Measurements from ENCODE around the gene TEC. TPM values are rescaled to one million over a fixed set of nuclear protein-coding genes. Genes with fewer than 3 reads are reported as not detected.

Gene TEC
- total and polyA plus RNA-seq, 2 of the 8 experiments (the other 6 are each of a cell fraction or from before 2014, with no cell fraction given): 0.73 to 1.8 TPM

- no peak for TF ChIP-seq ATF2 (IDR thresholded peaks at IDR 0.05; ENCODE audit: low read length)
- no peak for TF ChIP-seq BCL11A (IDR thresholded peaks at IDR 0.05; ENCODE audit: low read depth in 2 of 2, low read length in 2 of 2)
- TF ChIP-seq EGR1 (IDR thresholded peaks at IDR 0.05; ENCODE audit: borderline replicate concordance, low read depth, low read length): no peak
- TF ChIP-seq SP2 (IDR thresholded peaks at IDR 0.05; ENCODE audit: low read length): no peak
- no peak for TF ChIP-seq JUN (IDR thresholded peaks at IDR 0.05; ENCODE audit: low read depth, low read length)
These were observed 35.9 kb upstream of the TEC start (continued) for GRCh38 chr4:48305508-48305907.

All from H1 (cell line).